ENCODE results near the gene ETV6. TPM values are rescaled to one million over a fixed set of nuclear protein-coding genes. Genes with fewer than 3 reads are reported as not detected.

Gene ETV6
- total RNA-seq, 2 experiments from 2014 or later = 28.5 to 30.2 TPM

DNA sequence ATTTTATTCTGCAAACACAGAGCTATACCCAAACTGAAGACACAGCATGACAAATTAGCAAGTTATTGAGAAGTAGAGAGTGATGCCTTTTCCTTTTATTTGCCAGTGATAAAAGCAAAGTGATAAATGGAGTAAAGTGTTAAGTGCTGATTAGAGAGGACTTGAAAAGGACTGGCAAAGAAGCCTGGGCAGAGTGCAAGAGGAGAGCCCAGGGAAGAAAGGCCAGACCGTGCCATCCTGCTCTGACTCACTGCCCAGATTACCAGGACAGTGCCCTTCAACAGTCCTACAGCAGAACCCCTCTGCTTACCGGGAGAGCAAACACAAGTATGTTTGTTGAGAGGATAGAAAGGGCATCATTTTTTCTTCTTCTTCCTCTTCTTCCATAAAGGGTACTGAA lies 106.5 kb downstream of the ETV6 start:
- Histone ChIP-seq H3K4me1 (ENCODE audit: insufficient read depth, low read length) (no peaks in the 10 kb centered on the region), H3K36me3 (ENCODE audit: insufficient read depth, low read length) (peaks cover 36% of the 10 kb centered on the region), H3K27ac (ENCODE audit: low read depth in 1 of 2, low read length in 2 of 2) (no peak overlapping the region), H3K4me3 (ENCODE audit: low read length) (no peak overlapping the region), H3K27me3 (ENCODE audit: control insufficient read depth in 1 of 2, insufficient read depth in 2 of 2, low read length in 2 of 2) (no peaks in the 10 kb centered on the region), H3K9me3 (ENCODE audit: control insufficient read depth in 1 of 2, insufficient read depth in 1 of 2, low read length in 2 of 2) (no peaks in the 10 kb centered on the region)
- Mint-ChIP-seq H3K4me1 (ENCODE audit: low read depth) (peaks cover 28% of the 10 kb centered on the region), H3K27ac (no peak overlapping the region), H3K36me3 (ENCODE audit: low read depth) (peaks cover 71% of the 10 kb centered on the region), H3K4me3 (no peak overlapping the region), H3K27me3 (no peaks in the 10 kb centered on the region), H3K9me3 (no peaks in the 10 kb centered on the region)
- intact Hi-C loops (cut with DNase I, micrococcal nuclease) = no loop called here
- TF ChIP-seq, protein P1, sequence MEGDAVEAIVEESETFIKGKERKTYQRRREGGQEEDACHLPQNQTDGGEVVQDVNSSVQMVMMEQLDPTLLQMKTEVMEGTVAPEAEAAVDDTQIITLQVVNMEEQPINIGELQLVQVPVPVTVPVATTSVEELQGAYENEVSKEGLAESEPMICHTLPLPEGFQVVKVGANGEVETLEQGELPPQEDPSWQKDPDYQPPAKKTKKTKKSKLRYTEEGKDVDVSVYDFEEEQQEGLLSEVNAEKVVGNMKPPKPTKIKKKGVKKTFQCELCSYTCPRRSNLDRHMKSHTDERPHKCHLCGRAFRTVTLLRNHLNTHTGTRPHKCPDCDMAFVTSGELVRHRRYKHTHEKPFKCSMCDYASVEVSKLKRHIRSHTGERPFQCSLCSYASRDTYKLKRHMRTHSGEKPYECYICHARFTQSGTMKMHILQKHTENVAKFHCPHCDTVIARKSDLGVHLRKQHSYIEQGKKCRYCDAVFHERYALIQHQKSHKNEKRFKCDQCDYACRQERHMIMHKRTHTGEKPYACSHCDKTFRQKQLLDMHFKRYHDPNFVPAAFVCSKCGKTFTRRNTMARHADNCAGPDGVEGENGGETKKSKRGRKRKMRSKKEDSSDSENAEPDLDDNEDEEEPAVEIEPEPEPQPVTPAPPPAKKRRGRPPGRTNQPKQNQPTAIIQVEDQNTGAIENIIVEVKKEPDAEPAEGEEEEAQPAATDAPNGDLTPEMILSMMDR (IDR thresholded peaks at IDR 0.05) = no peak
- POLR2A ChIA-PET = no interaction called here
- DNase-seq = no peak
- CTCF ChIA-PET = no interaction called here
- no peak for ATAC-seq (ENCODE audit: poor library complexity)

- Mint-ChIP-seq H3K27me3 (no peaks in the 10 kb centered on the region), H3K4me1 (ENCODE audit: low read depth) (peaks cover 33% of the 10 kb centered on the region), H3K27ac (no peak overlapping the region), H3K36me3 (ENCODE audit: low read depth) (peaks cover 71% of the 10 kb centered on the region), H3K9me3 (no peaks in the 10 kb centered on the region), H3K4me3 (no peak overlapping the region)
- no peaks in the 10 kb centered on the region for H3K27me3 ChIP-seq (ENCODE audit: control insufficient read depth in 1 of 2, insufficient read depth in 2 of 2, low read length in 2 of 2)
- intact Hi-C loops (cut with DNase I, micrococcal nuclease) = no loop called here
- peaks cover 2% of the 10 kb centered on the region for H3K4me1 ChIP-seq (ENCODE audit: insufficient read depth, low read length)
- DNase-seq (no peak), ATAC-seq (ENCODE audit: poor library complexity) (no peak)
- ChIA-PET POLR2A (no interaction called here), CTCF (no interaction called here)
- TF ChIP-seq, protein P1 (IDR thresholded peaks at IDR 0.05) = no peak
- H3K36me3 ChIP-seq (ENCODE audit: insufficient read depth, low read length) = peaks cover 36% of the 10 kb centered on the region
- H3K4me3 ChIP-seq (ENCODE audit: low read length) = no peak overlapping the region
- H3K27ac ChIP-seq (ENCODE audit: low read depth in 1 of 2, low read length in 2 of 2) = no peak overlapping the region
- H3K9me3 ChIP-seq (ENCODE audit: control insufficient read depth in 1 of 2, insufficient read depth in 1 of 2, low read length in 2 of 2) = no peaks in the 10 kb centered on the region
These were observed 107.0 kb downstream of the ETV6 start for GRCh38 chr12:11756523-11756922.

- H3K4me1 Mint-ChIP-seq (ENCODE audit: low read depth) = peaks cover 39% of the 10 kb centered on the region
- intact Hi-C loops (cut with DNase I, micrococcal nuclease) = no loop called here
- H3K9me3 ChIP-seq (ENCODE audit: control insufficient read depth in 1 of 2, insufficient read depth in 1 of 2, low read length in 2 of 2) = no peaks in the 10 kb centered on the region
- TF ChIP-seq, protein P1 (IDR thresholded peaks at IDR 0.05) = no peak
- no peaks in the 10 kb centered on the region for H3K27me3 ChIP-seq (ENCODE audit: control insufficient read depth in 1 of 2, insufficient read depth in 2 of 2, low read length in 2 of 2)
- peaks cover 66% of the 10 kb centered on the region for H3K36me3 Mint-ChIP-seq (ENCODE audit: low read depth)
- no peak for ATAC-seq (ENCODE audit: poor library complexity)
- H3K9me3 Mint-ChIP-seq = no peaks in the 10 kb centered on the region
- DNase-seq = no peak
- POLR2A ChIA-PET = interaction anchor here (2.0 kb wide), 1 partner anchor 12 kb away, joined by 5 read pairs; no protein-coding TSS in a partner anchor
- no peak overlapping the region for H3K27ac ChIP-seq (ENCODE audit: low read depth in 1 of 2, low read length in 2 of 2)
- no peak overlapping the region for H3K27ac Mint-ChIP-seq
- H3K36me3 ChIP-seq (ENCODE audit: insufficient read depth, low read length) = peaks cover 36% of the 10 kb centered on the region
- H3K4me3 ChIP-seq (ENCODE audit: low read length) = no peak overlapping the region
- H3K27me3 Mint-ChIP-seq = no peaks in the 10 kb centered on the region
- CTCF ChIA-PET = interaction anchor here (1.2 kb wide), 1 partner anchor 15 kb away, joined by 4 read pairs; no protein-coding TSS in a partner anchor
- no peak overlapping the region for H3K4me3 Mint-ChIP-seq
- H3K4me1 ChIP-seq (ENCODE audit: insufficient read depth, low read length) = peaks cover 8% of the 10 kb centered on the region
These were observed 107.6 kb downstream of the ETV6 start for GRCh38 chr12:11757095-11757494.
